ENCODE data around the gene OR1I1.

OR1I1 gene

GRCh38 chr19:15101479-15102082, 19.6 kb downstream of the OR1I1 start:
- POLR2A ChIA-PET, result interaction anchor here (1.4 to 1.5 kb wide), 2 partner anchors 9 to 24 kb away, joined by 5 to 6 read pairs; a partner anchor contains a TSS

GRCh38 chr19:15104003-15104402, 22.0 kb downstream of the OR1I1 start:
- POLR2A ChIA-PET, result no interaction called here
- CTCF ChIA-PET, result no interaction called here
- TF ChIP-seq BHLHE40 (IDR thresholded peaks at IDR 0.05; ENCODE audit: borderline replicate concordance) (no peak), SP1 (IDR thresholded peaks at IDR 0.05) (no peak), HDGF (IDR thresholded peaks at IDR 0.05; ENCODE audit: borderline replicate concordance) (no peak), FOXM1 (IDR thresholded peaks at IDR 0.05; ENCODE audit: borderline replicate concordance) (no peak), NFRKB (IDR thresholded peaks at IDR 0.05) (no peak), FOXK2 (IDR thresholded peaks at IDR 0.05) (no peak)
- DNase-seq (ENCODE audit: extremely low spot score), result no peak

More at GRCh38 chr19:15101479-15102082, 19.6 kb downstream of the OR1I1 start:
- DNase-seq (ENCODE audit: extremely low spot score), result peak; percentile 52
- TF ChIP-seq ARNT (IDR thresholded peaks at IDR 0.05), result no peak
- TF ChIP-seq LEF1 (IDR thresholded peaks at IDR 0.05; ENCODE audit: borderline replicate concordance), result no peak
- TF ChIP-seq SP1 (IDR thresholded peaks at IDR 0.05), result no peak
- no peak for TF ChIP-seq CTBP1 (IDR thresholded peaks at IDR 0.05; ENCODE audit: borderline replicate concordance)
- TF ChIP-seq BHLHE40 (IDR thresholded peaks at IDR 0.05; ENCODE audit: borderline replicate concordance), result no peak
- TF ChIP-seq SUZ12 (IDR thresholded peaks at IDR 0.05), result no peak
- no peak for TF ChIP-seq FOXM1 (IDR thresholded peaks at IDR 0.05; ENCODE audit: borderline replicate concordance)
- no peak for TF ChIP-seq PKNOX1 (IDR thresholded peaks at IDR 0.05)
- TF ChIP-seq ZNF384 (IDR thresholded peaks at IDR 0.05), result no peak
- no peak for TF ChIP-seq ELF4 (IDR thresholded peaks at IDR 0.05)
- no peak for TF ChIP-seq NFRKB (IDR thresholded peaks at IDR 0.05)
- no peak for TF ChIP-seq TARDBP (IDR thresholded peaks at IDR 0.05)
- TF ChIP-seq HDGF (IDR thresholded peaks at IDR 0.05; ENCODE audit: borderline replicate concordance), result no peak
- TF ChIP-seq FOXK2 (IDR thresholded peaks at IDR 0.05), result no peak
- TF ChIP-seq L3MBTL2 (conservative IDR thresholded peaks at IDR 0.05), result no peak
- no peak for TF ChIP-seq FOXA1 (IDR thresholded peaks at IDR 0.05)
- CTCF ChIA-PET, result interaction anchor here (0.7 to 2.0 kb wide), 6 partner anchors 9 to 52 kb away, joined by 3 to 16 read pairs (median 4); a partner anchor contains a TSS

GRCh38 chr19:15104411-15104810, 22.4 kb downstream of the OR1I1 start:
- DNase-seq (ENCODE audit: extremely low spot score), result no peak
- POLR2A ChIA-PET, result no interaction called here
- CTCF ChIA-PET, result no interaction called here
- TF ChIP-seq TARDBP (IDR thresholded peaks at IDR 0.05), result no peak
- no peak for TF ChIP-seq SUZ12 (IDR thresholded peaks at IDR 0.05)
- no peak for TF ChIP-seq L3MBTL2 (conservative IDR thresholded peaks at IDR 0.05)
- no peak for TF ChIP-seq ARNT (IDR thresholded peaks at IDR 0.05)
- no peak for TF ChIP-seq FOXM1 (IDR thresholded peaks at IDR 0.05; ENCODE audit: borderline replicate concordance)
- TF ChIP-seq FOXK2 (IDR thresholded peaks at IDR 0.05), result no peak

GRCh38 chr19:15105044-15105443, 23.0 kb downstream of the OR1I1 start:
- ChIA-PET CTCF (no interaction called here), POLR2A (no interaction called here)
- no peak for DNase-seq (ENCODE audit: extremely low spot score)
- TF ChIP-seq NFRKB (IDR thresholded peaks at IDR 0.05), result no peak
- TF ChIP-seq FOXK2 (IDR thresholded peaks at IDR 0.05), result no peak
- no peak for TF ChIP-seq L3MBTL2 (conservative IDR thresholded peaks at IDR 0.05)
- TF ChIP-seq ELF4 (IDR thresholded peaks at IDR 0.05), result no peak
- no peak for TF ChIP-seq BHLHE40 (IDR thresholded peaks at IDR 0.05; ENCODE audit: borderline replicate concordance)
- TF ChIP-seq PKNOX1 (IDR thresholded peaks at IDR 0.05), result no peak
- TF ChIP-seq CTBP1 (IDR thresholded peaks at IDR 0.05; ENCODE audit: borderline replicate concordance), result no peak

- TF ChIP-seq BHLHE40 (IDR thresholded peaks at IDR 0.05; ENCODE audit: borderline replicate concordance), result no peak
- peak; percentile 90 for TF ChIP-seq ZNF384 (IDR thresholded peaks at IDR 0.05)
- TF ChIP-seq PKNOX1 (IDR thresholded peaks at IDR 0.05), result peak; percentile 87
- TF ChIP-seq CTBP1 (IDR thresholded peaks at IDR 0.05; ENCODE audit: borderline replicate concordance), result no peak
- TF ChIP-seq FOXA1 (IDR thresholded peaks at IDR 0.05), result no peak
- TF ChIP-seq FOXM1 (IDR thresholded peaks at IDR 0.05; ENCODE audit: borderline replicate concordance), result no peak
- POLR2A ChIA-PET, result interaction anchor here (0.8 to 1.8 kb wide), 4 partner anchors 15 to 34 kb away, joined by 3 to 8 read pairs (median 4); a partner anchor contains a TSS
- CTCF ChIA-PET, result interaction anchor here (0.6 to 0.8 kb wide), 4 partner anchors 13 to 1290 kb away, joined by 3 to 5 read pairs (median 3); no protein-coding TSS in a partner anchor
- peak; percentile 68 for DNase-seq (ENCODE audit: extremely low spot score)
These were observed 25.3 kb downstream of the OR1I1 start, which contains the start of gene SYDE1 for GRCh38 chr19:15107061-15108010. SYDE1 (plus strand) TSS chr19:15107401; CDS start chr19:15107434, 33 bp downstream.

Measured in HEK293T (cell line).